ENCODE measurements around the gene MORF4L2.

MORF4L2 gene

GRCh38 chrX:103699243-103699642 lies 12.7 kb upstream of the MORF4L2 start:
- FAIRE-seq (no peak), DNase-seq (ENCODE audit: insufficient read length, low spot score) (no peak)
- no peak for TF ChIP-seq POLR2A (IDR thresholded peaks at IDR 0.05; ENCODE audit: low read depth, low read length)

- no peak for FAIRE-seq
- no peak for DNase-seq (ENCODE audit: insufficient read length, low spot score)
- no peak for TF ChIP-seq POLR2A (IDR thresholded peaks at IDR 0.05; ENCODE audit: low read depth, low read length)
Observed at GRCh38 chrX:103697687-103698086, 11.2 kb upstream of the MORF4L2 start.

GRCh38 chrX:103691059-103691458 lies 4.6 kb upstream of the MORF4L2 start:
- no peak for TF ChIP-seq POLR2A (IDR thresholded peaks at IDR 0.05; ENCODE audit: low read depth, low read length)
- no peak for DNase-seq (ENCODE audit: insufficient read length, low spot score)
- no peak for FAIRE-seq

DNA sequence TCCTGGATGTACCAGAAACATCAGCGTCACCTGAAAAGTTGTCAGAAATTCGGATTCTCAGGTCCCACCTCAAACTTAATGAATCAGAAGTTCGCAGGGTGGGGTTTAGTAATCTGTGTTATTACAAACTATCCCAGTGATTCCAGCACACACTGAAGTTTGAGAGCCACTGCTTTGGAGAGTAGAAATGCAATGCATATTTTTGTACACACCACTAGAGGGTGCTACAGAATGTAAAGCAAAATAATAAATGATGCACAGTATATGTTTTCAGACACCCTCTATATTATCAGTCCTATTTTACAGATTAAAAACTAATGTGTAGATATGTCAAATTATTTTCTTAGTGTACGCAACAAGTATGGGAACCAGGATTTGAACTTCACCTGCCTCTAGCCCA lies 2.4 kb upstream of the MORF4L2 start:
- DNase-seq (ENCODE audit: insufficient read length, low spot score) (no peak), FAIRE-seq (peak; percentile 86)
- TF ChIP-seq POLR2A (IDR thresholded peaks at IDR 0.05; ENCODE audit: low read depth, low read length), result no peak

DNA sequence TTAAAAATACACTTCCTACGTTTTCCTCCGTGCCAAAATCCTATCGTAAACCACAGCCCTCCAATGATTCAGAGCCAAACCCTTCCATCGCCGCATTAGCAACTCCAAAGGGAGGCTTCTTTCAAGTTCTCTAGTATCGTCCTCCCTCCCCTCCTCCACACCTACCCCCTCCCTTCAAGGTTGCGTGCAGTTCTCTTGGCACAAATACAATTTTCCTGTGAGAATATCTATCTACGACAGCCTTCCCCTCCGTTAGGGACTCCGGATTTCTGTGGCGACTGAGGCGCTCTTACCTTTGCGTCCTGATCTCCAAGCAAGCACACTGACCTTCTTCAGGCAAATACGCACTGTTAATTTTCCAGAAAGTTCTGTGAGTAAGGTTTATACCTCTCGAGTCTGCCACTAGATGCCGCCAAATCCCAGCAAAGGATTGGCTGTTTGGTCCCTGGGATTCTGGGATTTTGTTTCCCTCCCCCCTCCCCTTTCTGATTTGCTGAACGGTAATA lies 1.2 kb upstream of the MORF4L2 start:
- DNase-seq (ENCODE audit: insufficient read length, low spot score), result peak; percentile 14
- FAIRE-seq, result peak; percentile 91
- no peak for TF ChIP-seq POLR2A (IDR thresholded peaks at IDR 0.05; ENCODE audit: low read depth, low read length)

- DNase-seq (ENCODE audit: insufficient read length, low spot score), result peak; percentile 30
- FAIRE-seq, result no peak
- peak; percentile 52 for TF ChIP-seq POLR2A (IDR thresholded peaks at IDR 0.05; ENCODE audit: low read depth, low read length)
Observed at GRCh38 chrX:103687073-103687695, 685 bp upstream of the MORF4L2 start.

DNA sequence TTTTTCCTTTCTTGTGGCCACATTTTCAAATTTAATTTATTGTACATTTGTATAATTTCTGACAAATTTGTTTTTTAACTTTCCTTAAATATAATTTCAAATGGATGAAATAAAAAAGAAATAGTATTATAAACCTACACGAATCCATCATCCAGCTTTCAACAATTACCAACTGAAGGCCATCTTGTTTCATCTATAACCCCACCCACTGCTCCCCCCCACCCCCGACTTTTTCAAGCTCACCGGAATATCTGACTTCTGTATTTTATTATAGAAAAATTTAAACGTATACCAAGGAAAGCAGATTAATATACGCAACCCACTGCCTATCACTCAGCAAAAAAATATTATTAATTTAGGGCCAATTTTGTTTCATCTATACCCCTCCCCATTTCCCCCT lies 1.1 kb downstream of the MORF4L2 start:
- no peak for FAIRE-seq
- no peak for TF ChIP-seq POLR2A (IDR thresholded peaks at IDR 0.05; ENCODE audit: low read depth, low read length)
- DNase-seq (ENCODE audit: insufficient read length, low spot score), result no peak

GRCh38 chrX:103681443-103681842 lies 5.1 kb downstream of the MORF4L2 start:
- no peak for TF ChIP-seq POLR2A (IDR thresholded peaks at IDR 0.05; ENCODE audit: low read depth, low read length)

DNA sequence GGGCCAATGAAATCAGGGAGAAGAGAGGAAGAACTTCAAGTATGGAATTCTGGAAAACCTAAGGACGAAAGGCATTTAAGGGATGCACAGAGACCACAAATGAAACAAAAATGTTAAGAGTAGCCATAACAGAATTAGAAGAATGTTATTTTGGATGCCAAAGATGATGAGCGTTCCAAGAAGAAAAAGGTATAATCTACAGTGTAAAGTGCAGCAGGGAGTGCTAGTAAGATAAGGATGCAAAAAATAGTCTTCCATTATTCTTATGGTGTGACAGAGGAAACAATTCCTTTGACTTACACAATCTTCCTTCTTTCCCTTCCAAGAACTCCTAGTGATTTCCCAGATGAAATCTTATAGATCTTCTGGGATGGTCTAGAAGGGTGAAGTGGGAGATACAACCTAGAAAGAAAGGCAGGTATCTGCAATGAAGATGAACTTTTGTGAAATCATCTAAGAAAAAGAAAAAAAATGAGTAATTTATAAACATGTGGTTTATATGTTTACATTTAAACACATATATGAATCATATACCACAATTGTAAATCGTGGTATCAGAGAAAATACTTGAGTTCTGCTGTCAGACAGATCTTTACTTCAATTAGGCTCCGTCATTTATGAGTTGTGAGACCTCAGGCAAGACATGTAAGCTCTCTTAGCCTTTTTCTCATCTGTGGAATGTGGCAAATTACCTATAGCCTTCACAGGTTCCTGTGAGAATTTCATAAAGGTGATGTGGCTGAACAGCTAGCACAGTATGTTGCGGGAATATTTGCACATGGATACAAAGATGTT lies 8.1 kb downstream of the MORF4L2 start:
- FAIRE-seq (no peak), DNase-seq (ENCODE audit: insufficient read length, low spot score) (no peak)
- TF ChIP-seq POLR2A (IDR thresholded peaks at IDR 0.05; ENCODE audit: low read depth, low read length), result no peak

More at GRCh38 chrX:103681443-103681842, 5.1 kb downstream of the MORF4L2 start:
- no peak for FAIRE-seq
- no peak for DNase-seq (ENCODE audit: insufficient read length, low spot score)

GRCh38 chrX:103674531-103675454 lies 11.7 kb downstream of the MORF4L2 start:
- TF ChIP-seq POLR2A (IDR thresholded peaks at IDR 0.05; ENCODE audit: low read depth, low read length), result no peak
- FAIRE-seq, result no peak
- DNase-seq (ENCODE audit: insufficient read length, low spot score), result no peak

GRCh38 chrX:103669745-103670144 lies 16.8 kb downstream of the MORF4L2 start:
- no peak for FAIRE-seq
- no peak for DNase-seq (ENCODE audit: insufficient read length, low spot score)

GRCh38 chrX:103666202-103667107 lies 20.0 kb downstream of the MORF4L2 start:
- TF ChIP-seq POLR2A (IDR thresholded peaks at IDR 0.05; ENCODE audit: low read depth, low read length), result no peak
- DNase-seq (ENCODE audit: insufficient read length, low spot score) (no peak), FAIRE-seq (peak; percentile 27)

More at GRCh38 chrX:103669745-103670144, 16.8 kb downstream of the MORF4L2 start:
- no peak for TF ChIP-seq POLR2A (IDR thresholded peaks at IDR 0.05; ENCODE audit: low read depth, low read length)
